ENCODE measurements around the gene PSD2.

DNA sequence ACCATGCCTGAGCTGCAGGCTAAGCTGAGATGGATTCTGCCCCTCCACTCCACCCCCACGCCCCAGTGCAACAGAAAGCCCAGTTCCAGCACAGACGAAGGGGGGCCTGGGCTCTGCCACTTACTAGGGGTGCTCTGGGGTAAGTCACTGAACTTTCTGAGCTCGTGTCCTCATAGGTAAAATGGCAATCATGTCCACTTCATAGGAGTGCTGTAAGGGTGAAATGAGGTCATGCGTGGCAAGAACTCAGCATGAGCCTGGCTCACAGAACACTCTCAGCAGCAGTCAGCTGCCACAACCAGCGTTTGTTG, 8.4 kb upstream of the PSD2 start:
- TF ChIP-seq POLR2A (IDR thresholded peaks at IDR 0.05; ENCODE audit: low read depth, low read length) (no peak), POLR2AphosphoS5 (IDR thresholded peaks at IDR 0.05; ENCODE audit: low read depth, low read length) (no peak), SPI1 (IDR thresholded peaks at IDR 0.05; ENCODE audit: low read depth, low read length) (no peak), TAF1 (IDR thresholded peaks at IDR 0.05; ENCODE audit: low read depth, low read length) (no peak)
